GM12875 (cell line): ENCODE measurements around the gene RPN1.

Experiments
- H3K4me3 ChIP-seq: one replicate; pipeline ENCODE4 v1.5.1; 2011; ENCODE audit warnings: low read depth, low read length, control low read depth
- TF ChIP-seq, protein P1 (sequence below): IDR thresholded peaks from 2 replicates; pipeline ENCODE4 v1.5.1; 2011; ENCODE audit warnings: low read depth, mild to moderate bottlenecking, control low read depth, inconsistent platforms, low read length, moderate library complexity, borderline replicate concordance; ENCODE audit not compliant: insufficient read depth

Gene RPN1

DNA sequence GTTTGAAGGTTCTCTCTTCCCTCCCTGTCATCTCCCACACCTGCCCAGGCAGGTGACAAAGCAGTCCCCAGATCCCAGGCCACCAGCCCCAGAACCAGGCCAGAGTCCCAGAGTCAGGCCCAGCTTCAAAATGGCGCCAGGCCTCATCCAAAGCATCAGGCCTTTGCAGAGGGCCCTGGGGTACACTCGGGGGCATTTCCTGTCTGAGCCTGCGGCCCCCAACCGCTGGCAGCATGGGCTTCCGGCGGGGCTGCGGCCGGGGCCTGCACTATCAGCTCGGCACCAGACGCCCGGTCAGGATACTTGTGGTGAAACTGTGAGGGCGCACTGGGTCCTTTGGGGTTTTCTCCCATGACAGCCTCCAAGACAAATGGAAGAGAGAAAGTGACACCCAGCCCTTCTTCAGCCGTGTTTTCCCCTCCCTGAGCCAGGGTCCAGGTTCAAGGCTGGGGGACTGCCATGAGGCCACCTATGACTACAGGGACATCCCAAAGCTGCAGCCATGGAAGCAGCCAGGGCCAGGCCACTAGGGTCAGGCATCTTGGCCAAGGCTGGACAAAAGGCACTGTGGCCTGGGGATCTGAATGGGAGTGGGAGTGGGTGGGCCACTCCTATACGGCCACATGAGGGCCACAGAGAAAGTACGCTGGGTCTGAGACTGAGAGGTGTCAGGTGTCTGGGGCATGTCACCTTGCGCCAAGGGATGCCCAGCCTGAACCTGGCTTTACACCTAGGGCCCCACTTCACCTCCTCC is 33.9 kb downstream of the RPN1 start:
- peak overlapping the region; percentile 78 for H3K4me3 ChIP-seq
- TF ChIP-seq, protein P1, sequence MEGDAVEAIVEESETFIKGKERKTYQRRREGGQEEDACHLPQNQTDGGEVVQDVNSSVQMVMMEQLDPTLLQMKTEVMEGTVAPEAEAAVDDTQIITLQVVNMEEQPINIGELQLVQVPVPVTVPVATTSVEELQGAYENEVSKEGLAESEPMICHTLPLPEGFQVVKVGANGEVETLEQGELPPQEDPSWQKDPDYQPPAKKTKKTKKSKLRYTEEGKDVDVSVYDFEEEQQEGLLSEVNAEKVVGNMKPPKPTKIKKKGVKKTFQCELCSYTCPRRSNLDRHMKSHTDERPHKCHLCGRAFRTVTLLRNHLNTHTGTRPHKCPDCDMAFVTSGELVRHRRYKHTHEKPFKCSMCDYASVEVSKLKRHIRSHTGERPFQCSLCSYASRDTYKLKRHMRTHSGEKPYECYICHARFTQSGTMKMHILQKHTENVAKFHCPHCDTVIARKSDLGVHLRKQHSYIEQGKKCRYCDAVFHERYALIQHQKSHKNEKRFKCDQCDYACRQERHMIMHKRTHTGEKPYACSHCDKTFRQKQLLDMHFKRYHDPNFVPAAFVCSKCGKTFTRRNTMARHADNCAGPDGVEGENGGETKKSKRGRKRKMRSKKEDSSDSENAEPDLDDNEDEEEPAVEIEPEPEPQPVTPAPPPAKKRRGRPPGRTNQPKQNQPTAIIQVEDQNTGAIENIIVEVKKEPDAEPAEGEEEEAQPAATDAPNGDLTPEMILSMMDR, result no peak

DNA sequence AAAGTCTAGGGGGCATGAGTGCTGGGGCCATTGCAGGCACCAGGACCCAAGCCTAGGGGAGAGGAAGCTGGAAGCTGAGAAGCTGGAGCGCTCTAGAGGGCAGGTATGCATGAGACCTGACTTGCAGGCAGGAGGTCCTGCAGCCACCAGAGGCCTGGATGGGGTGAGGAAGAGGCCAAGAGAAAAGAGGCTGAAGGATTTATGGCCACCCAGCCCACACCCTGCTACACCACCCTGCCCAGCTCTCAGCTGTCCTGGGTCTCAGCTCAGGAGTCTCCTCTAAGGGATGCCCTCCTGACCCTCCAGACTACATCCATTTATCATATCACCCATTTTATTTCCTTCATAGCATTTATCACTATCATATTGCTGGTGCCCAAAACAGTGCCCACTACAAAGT is 36.5 kb downstream of the RPN1 start:
- no peak overlapping the region for H3K4me3 ChIP-seq
- TF ChIP-seq, protein P1, result no peak

DNA sequence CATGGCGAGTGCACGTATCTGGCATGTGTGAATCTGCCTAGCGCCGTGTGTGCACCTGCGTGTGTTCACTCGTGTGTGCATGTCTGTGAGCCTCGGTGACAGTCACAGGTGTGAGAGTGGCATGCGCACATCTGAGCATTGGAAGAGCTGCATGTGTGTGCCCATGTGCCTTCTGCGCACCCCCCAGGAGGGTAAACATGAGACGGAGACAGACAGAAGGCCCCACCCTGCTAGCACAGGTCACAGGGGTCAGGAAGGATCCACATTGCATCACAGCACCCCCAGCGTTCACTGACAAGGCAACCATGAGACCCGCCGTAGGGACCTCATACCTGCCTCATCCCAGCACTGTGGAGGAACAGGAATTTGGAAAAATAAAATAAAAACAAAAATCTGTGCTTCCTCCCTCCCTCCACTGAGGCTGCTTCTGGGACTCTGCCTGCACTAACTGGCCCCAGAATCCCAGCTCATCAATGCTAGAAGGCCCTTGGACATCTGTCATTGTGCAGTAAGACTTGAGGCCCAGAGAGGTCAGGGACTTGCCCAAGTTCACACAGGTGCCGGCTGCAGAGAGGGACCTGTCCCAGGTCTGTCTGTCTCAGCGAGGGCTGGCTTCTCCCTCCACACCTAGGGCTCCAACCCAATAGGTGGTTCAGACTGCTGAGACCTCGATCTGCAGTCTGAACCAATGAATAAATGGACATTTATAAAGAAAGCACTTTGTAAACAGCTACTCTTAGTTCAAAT is 37.4 kb downstream of the RPN1 start:
- TF ChIP-seq, protein P1, result no peak
- no peak overlapping the region for H3K4me3 ChIP-seq

DNA sequence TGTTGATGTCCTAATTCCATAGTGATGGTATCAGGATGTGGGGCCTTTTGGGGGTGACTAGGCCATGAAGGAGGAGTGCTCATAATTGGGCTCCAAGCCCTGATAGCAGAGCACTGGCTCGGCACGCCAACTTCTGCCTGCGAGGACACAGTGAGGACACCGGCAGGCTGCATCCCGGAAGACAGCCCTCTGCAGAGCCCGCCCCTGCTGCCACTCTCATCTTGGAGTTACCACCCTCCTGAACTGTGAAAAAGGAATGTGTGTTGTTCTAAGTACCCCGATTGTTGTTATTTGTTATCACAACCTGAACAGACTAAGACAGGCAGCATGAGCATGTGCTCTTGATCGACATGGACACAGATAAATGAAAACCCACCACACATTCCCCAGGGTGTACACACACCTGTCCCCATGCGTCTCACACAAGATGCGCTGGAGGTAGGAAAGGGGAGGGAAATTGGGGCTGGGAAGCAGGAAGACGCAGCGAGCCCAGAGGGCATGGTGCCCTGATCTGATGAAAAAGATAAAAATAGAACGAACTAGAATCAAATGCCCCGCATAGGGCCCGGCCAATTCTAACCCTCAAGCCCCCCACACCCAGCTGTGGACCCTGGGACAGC is 40.1 kb downstream of the RPN1 start:
- H3K4me3 ChIP-seq, result no peak overlapping the region
- TF ChIP-seq, protein P1, result no peak

DNA sequence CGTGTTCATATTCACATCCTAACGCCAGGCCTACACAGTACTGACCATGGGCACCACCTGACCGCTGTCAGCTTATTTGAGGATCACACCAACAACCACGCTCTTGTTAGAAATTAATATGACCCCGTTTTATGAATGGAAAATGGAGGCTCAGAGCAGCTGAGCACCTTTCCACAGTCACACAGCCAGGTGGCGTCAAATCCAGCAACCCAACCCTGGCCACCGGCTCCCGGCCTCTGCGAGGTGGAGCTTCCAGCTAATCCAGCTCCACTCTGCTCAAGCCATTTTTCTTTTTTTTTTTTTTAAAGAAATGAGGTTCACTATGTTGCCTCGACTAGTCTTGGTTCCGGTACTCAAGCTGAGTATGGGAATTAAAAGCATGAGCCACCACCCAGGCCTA is 41.3 kb downstream of the RPN1 start:
- H3K4me3 ChIP-seq, result no peak overlapping the region
- TF ChIP-seq, protein P1, result no peak

DNA sequence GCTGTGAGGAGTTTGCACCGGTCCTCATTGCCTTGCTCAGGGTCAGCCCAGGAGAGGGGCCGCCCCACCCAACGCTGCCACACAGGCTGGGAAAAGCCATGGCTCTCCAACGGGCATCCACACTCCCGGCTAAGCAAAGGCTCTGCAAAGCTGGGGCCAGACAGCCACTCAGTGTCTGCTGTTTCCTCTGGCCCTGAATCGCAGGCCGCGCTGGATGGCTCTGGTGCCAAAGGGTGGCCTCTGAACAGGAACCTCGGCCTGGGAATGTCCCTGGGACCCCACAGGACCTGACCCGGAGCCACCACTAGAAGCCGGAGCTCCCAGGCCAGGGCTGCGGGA is 42.9 kb downstream of the RPN1 start:
- TF ChIP-seq, protein P1, result no peak
- no peak overlapping the region for H3K4me3 ChIP-seq
